GM10266 (cell line): ENCODE measurements around the gene CTSC.

Source experiments
- DNase-seq: peaks from one replicate; pipeline ENCODE4 v3.0.0; 2012; ENCODE audit errors: extremely low spot score
- CTCF ChIP-seq: IDR thresholded peaks from 2 replicates; pipeline ENCODE4 v1.5.1; 2012; ENCODE audit warnings: mild to moderate bottlenecking, low read depth; ENCODE audit not compliant: control insufficient read depth, insufficient read depth; ENCODE audit errors: missing control alignments

Gene CTSC

GRCh38 chr11:88275636-88276035, 61.9 kb downstream of the CTSC start:
- TF ChIP-seq CTCF = no peak
- no peak for DNase-seq

GRCh38 chr11:88266919-88267318, 70.6 kb downstream of the CTSC start:
- TF ChIP-seq CTCF = no peak

GRCh38 chr11:88266157-88266556, 71.4 kb downstream of the CTSC start:
- TF ChIP-seq CTCF = no peak
- DNase-seq = no peak

More at GRCh38 chr11:88266919-88267318, 70.6 kb downstream of the CTSC start:
- no peak for DNase-seq

GRCh38 chr11:88259431-88259830, 78.1 kb downstream of the CTSC start:
- no peak for DNase-seq
- no peak for TF ChIP-seq CTCF

GRCh38 chr11:88252208-88252607, 85.3 kb downstream of the CTSC start:
- no peak for DNase-seq
- no peak for TF ChIP-seq CTCF

GRCh38 chr11:88250566-88251242, 86.8 kb downstream of the CTSC start:
- TF ChIP-seq CTCF = no peak

GRCh38 chr11:88249706-88250105, 87.8 kb downstream of the CTSC start:
- TF ChIP-seq CTCF = no peak
- DNase-seq = no peak

More at GRCh38 chr11:88250566-88251242, 86.8 kb downstream of the CTSC start:
- DNase-seq = no peak
